GM12878 (cell line): ENCODE results near the gene ESRP2. TPM values are rescaled to one million over a fixed set of nuclear protein-coding genes. Genes with fewer than 3 reads are reported as not detected.

Experiments used
- ATAC-seq: fragments of 200-7000 bp; cut with Tn5 transposase; 3 replicates; pipeline ENCODE4 v1.9.1; 2020; ENCODE audit warnings: mild to moderate bottlenecking, moderate library complexity
- BruUV-seq: library from RNA; stranded (reverse); fragments of 400-500 nt; replicated peaks from 2 replicates; lab custom pipeline; 2021; lab: Mats Ljungman, UMichigan
- CTCF ChIA-PET: fragments of 300-600 bp; sonication (Branson Sonifier 250); formaldehyde crosslinking; extraction: SDS; loops from one replicate; lab custom pipeline; 2021; ENCODE audit warnings: inconsistent platforms; lab: Yijun Ruan, JAX
- POLR2A ChIA-PET: fragments of 350-600 bp; formaldehyde crosslinking; extraction: SDS; loops from one replicate; lab custom pipeline; 2021; ENCODE audit warnings: inconsistent platforms; lab: Charles Lee
- RAD21 ChIA-PET: fragments of 300-600 bp; sonication (Branson Sonifier 250); formaldehyde crosslinking; loops from one replicate; lab custom pipeline; 2023; ENCODE audit warnings: antibody characterized with exemption; ENCODE audit not compliant: unreplicated experiment; lab: Charles Lee
- SMC1A ChIA-PET: fragments of 300-600 bp; sonication (Branson Sonifier 250); formaldehyde crosslinking; loops from one replicate; lab custom pipeline; 2023; ENCODE audit not compliant: unreplicated experiment, uncharacterized antibody; lab: Charles Lee
- DNase-seq: peaks from one replicate; pipeline ENCODE4 v3.0.0-alpha.2; 2011; ENCODE audit warnings: low read depth, low spot score
- FAIRE-seq: peaks from 3 replicates; lab custom pipeline; 2011; peaks lifted over from hg19 to GRCh38; lab: Jason Lieb, UNC
- H2AFZ ChIP-seq: 2 replicates; pipeline ENCODE4 v1.6.0; 2011; ENCODE audit warnings: low read depth, low read length, control low read depth; ENCODE audit not compliant: control insufficient read depth
- H3K27ac ChIP-seq: 2 replicates; pipeline ENCODE4 v1.5.1; 2011; ENCODE audit warnings: control low read depth; ENCODE audit not compliant: control insufficient read depth, insufficient read depth
- H3K27me3 ChIP-seq, 2 experiments: replicated peaks in 1 of 2; 2 replicates each; pipeline versions ENCODE4 v1.6.0 to v1.6.1; 2011; ENCODE audit warnings: low read length in 1 of 2; ENCODE audit not compliant: control insufficient read depth in 2 of 2, insufficient read depth in 2 of 2
- H3K36me3 ChIP-seq, 2 experiments: 2 replicates each; pipeline ENCODE4 v1.5.1; 2011; ENCODE audit warnings: low read length in 1 of 2; ENCODE audit not compliant: control insufficient read depth in 2 of 2, insufficient read depth in 2 of 2
- H3K4me1 ChIP-seq: 2 replicates; pipeline ENCODE4 v1.6.1; 2011; ENCODE audit warnings: mild to moderate bottlenecking, low read length, moderate library complexity, mixed read lengths; ENCODE audit not compliant: control insufficient read depth, insufficient read depth
- H3K4me2 ChIP-seq: 2 replicates; pipeline ENCODE4 v1.6.0; 2011; ENCODE audit warnings: control low read depth; ENCODE audit not compliant: control insufficient read depth, insufficient read depth
- H3K4me3 ChIP-seq: fragments of 200-600 bp; sonication (generic); 2 replicates; pipeline ENCODE4 v1.5.1; 2016
- H3K79me2 ChIP-seq: 2 replicates; pipeline ENCODE4 v1.6.0; 2011; ENCODE audit warnings: low read length; ENCODE audit not compliant: control insufficient read depth, insufficient read depth
- H3K9ac ChIP-seq: 2 replicates; pipeline ENCODE4 v1.8.0; 2011; ENCODE audit warnings: low read length, control low read depth, mixed read lengths; ENCODE audit not compliant: control insufficient read depth, insufficient read depth
- H3K9me3 ChIP-seq: replicated peaks from 3 replicates; pipeline ENCODE4 v1.5.1; 2011; ENCODE audit warnings: mild to moderate bottlenecking, low read length; ENCODE audit not compliant: control insufficient read depth, insufficient read depth
- H4K20me1 ChIP-seq: 2 replicates; pipeline ENCODE4 v1.6.0; 2011; ENCODE audit not compliant: control insufficient read depth, insufficient read depth
- ATF2 ChIP-seq: IDR thresholded peaks from 2 replicates; pipeline ENCODE4 v1.6.1; 2012; ENCODE audit warnings: low read length, inconsistent platforms
- BRCA1 ChIP-seq: IDR thresholded peaks from 2 replicates; pipeline ENCODE4 v1.6.1; 2011; ENCODE audit warnings: low read depth, low read length, improper control_type of control experiment
- CEBPB ChIP-seq, 2 experiments: fragments of 150-350 bp in 1 of 2; IDR thresholded peaks; 2 replicates each; pipeline ENCODE4 v1.6.1; 2012 to 2014; ENCODE audit warnings: low read depth in 2 of 2, low read length in 2 of 2, borderline replicate concordance in 1 of 2, inconsistent platforms in 1 of 2
- JUND ChIP-seq: IDR thresholded peaks from 2 replicates; pipeline ENCODE4 v1.6.1; 2012; ENCODE audit warnings: low read depth, mild to moderate bottlenecking, low read length, improper control_type of control experiment, moderate library complexity
- MTA2 ChIP-seq: fragments of 450-650 bp; IDR thresholded peaks from 2 replicates; pipeline ENCODE4 v1.6.1; 2016; ENCODE audit warnings: low read depth, mild to moderate bottlenecking, moderate library complexity
- MTA3 ChIP-seq: IDR thresholded peaks from 2 replicates; pipeline ENCODE4 v1.6.1; 2012; ENCODE audit warnings: low read length, inconsistent platforms, borderline replicate concordance
- MXI1 ChIP-seq: fragments of 150-350 bp; IDR thresholded peaks from 2 replicates; pipeline ENCODE4 v1.6.1; 2011; ENCODE audit warnings: low read depth, mild to moderate bottlenecking, inconsistent platforms, low read length, improper control_type of control experiment
- POU2F2 ChIP-seq: IDR thresholded peaks from 3 replicates; pipeline ENCODE4 v1.6.1; 2011; ENCODE audit warnings: low read depth, mild to moderate bottlenecking, low read length, borderline replicate concordance
- RAD51 ChIP-seq: fragments of 450-650 bp; IDR thresholded peaks from 2 replicates; pipeline ENCODE4 v1.6.1; 2016; ENCODE audit warnings: moderate library complexity, mild to moderate bottlenecking, inconsistent platforms
- RUNX3 ChIP-seq: IDR thresholded peaks from 2 replicates; pipeline ENCODE4 v1.6.1; 2012; ENCODE audit warnings: low read length, inconsistent platforms
- STAT1 ChIP-seq: fragments of 450-650 bp; conservative IDR thresholded peaks from 2 replicates; pipeline ENCODE4 v1.6.1; 2014; ENCODE audit warnings: antibody characterized with exemption, mild to moderate bottlenecking
- TAF1 ChIP-seq: IDR thresholded peaks from 2 replicates; pipeline ENCODE4 v1.6.1; 2011; ENCODE audit warnings: mild to moderate bottlenecking, low read depth, low read length, borderline replicate concordance
- TARDBP ChIP-seq: IDR thresholded peaks from 2 replicates; pipeline ENCODE4 v1.6.1; 2016; ENCODE audit warnings: borderline replicate concordance
- WGBS: methylation state at CpG from one replicate; pipeline ENCODE4 v1.1.6; 2016; ENCODE audit warnings: low lambda C conversion rate; ENCODE audit not compliant: insufficient replicate concordance, insufficient coverage; ENCODE audit errors: missing lambda C conversion rate; 5-methylcytosine and 5-hydroxymethylcytosine counted together
- in situ Hi-C: fragments of 300-500 bp; cut with MboI; formaldehyde crosslinking; loops from 9 replicates; pipeline ENCODE4 v1.14.3; 2018; ENCODE audit warnings: mixed read lengths
- intact Hi-C: fragments of 100-400 bp; cut with micrococcal nuclease; formaldehyde crosslinking; loops from one replicate; pipeline ENCODE4 v1.14.2; 2022; ENCODE audit not compliant: unreplicated experiment
- polyA plus RNA-seq, 11 experiments: library from polyadenylated mRNA; depleted of rRNA in 4 of 11; unstranded in 6 of 11; stranded (reverse) in 5 of 11; fragments of >200 nt; fragmentation: Nextera tagmentation in 4 of 11; fragmentation: Illumina TruSeq in 1 of 11; extraction: Ambion mirVana in 4 of 11; extraction: Trizol in 1 of 11; gene quantifications; 1 replicate in 1 of 11; 2 replicates in 10 of 11; pipeline versions ENCODE4 v1.2.1 to v1.2.3, GENCODE V29; 2011 to 2016; ENCODE audit warnings: inconsistent platforms in 2 of 11, missing spikeins in 2 of 11, low read depth in 1 of 11
- total RNA-seq, 4 experiments: library from RNA; depleted of rRNA in 3 of 4; stranded (reverse); fragments of >200 nt in 3 of 4; fragmentation: Illumina TruSeq in 1 of 4; extraction: Trizol in 1 of 4; gene quantifications; 2 replicates each; pipeline versions ENCODE4 v1.2.1 to v1.2.3, GENCODE V29; 2013 to 2021
- TF ChIP-seq, protein P1 (sequence below): fragments of 450-650 bp; IDR thresholded peaks from 2 replicates; pipeline ENCODE4 v1.6.1; 2014; ENCODE audit warnings: mild to moderate bottlenecking

Gene ESRP2
- total and polyA plus RNA-seq, 10 of the 15 experiments (the other 5 are each of a cell fraction or from before 2014, with no cell fraction given) = 0.04 to 0.64 (median 0.08) TPM; not detected in 3

- intact Hi-C loops (no loop called here), in situ Hi-C loops (no loop called here)
- DNase-seq (no peak), FAIRE-seq (no peak), ATAC-seq (no peak)
- ChIA-PET SMC1A (interaction anchor here (1.2 to 16.5 kb wide), 3 partner anchors 10 to 48 kb away, joined by 3 to 253 read pairs (median 3); partner anchors contain the start of gene SLC7A6), POLR2A (interaction anchor here (0.7 to 1.8 kb wide), 2 partner anchors 16 to 18 kb away, joined by 3 to 5 read pairs; partner anchors contain the start of gene SLC7A6), RAD21 (interaction anchor here (1.4 kb wide), 1 partner anchor 9 kb away, joined by 3 read pairs; no protein-coding TSS in a partner anchor), CTCF (interaction anchor here (1.1 to 3.5 kb wide), 2 partner anchors 17 to 49 kb away, joined by 3 to 25 read pairs; partner anchors contain the start of gene SLC7A6)
- BruUV-seq = no TSS peak
- Histone ChIP-seq H3K4me1 (peaks cover 38% of the 10 kb centered on the region), H3K9ac (no peak overlapping the region), H3K27ac (no peak overlapping the region), H3K27me3 (no peaks in the 10 kb centered on the region), H2AFZ (no peak overlapping the region), H3K79me2 (peaks cover 34% of the 10 kb centered on the region), H3K4me3 (no peak overlapping the region), H3K4me2 (no peak overlapping the region), H4K20me1 (no peaks in the 10 kb centered on the region), H3K9me3 (no peaks in the 10 kb centered on the region), H3K36me3 (peaks cover 5 to 7% of the 10 kb centered on the region in 2 experiments)
- 86% methylated on average over 13 of the region's 13 CpGs for WGBS
- TF ChIP-seq RAD51 = no peak
- TF ChIP-seq, protein P1, sequence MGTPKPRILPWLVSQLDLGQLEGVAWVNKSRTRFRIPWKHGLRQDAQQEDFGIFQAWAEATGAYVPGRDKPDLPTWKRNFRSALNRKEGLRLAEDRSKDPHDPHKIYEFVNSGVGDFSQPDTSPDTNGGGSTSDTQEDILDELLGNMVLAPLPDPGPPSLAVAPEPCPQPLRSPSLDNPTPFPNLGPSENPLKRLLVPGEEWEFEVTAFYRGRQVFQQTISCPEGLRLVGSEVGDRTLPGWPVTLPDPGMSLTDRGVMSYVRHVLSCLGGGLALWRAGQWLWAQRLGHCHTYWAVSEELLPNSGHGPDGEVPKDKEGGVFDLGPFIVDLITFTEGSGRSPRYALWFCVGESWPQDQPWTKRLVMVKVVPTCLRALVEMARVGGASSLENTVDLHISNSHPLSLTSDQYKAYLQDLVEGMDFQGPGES = no peak
- no peak for TF ChIP-seq MTA3
- TF ChIP-seq ATF2 = no peak
- TF ChIP-seq JUND = no peak
- no peak for TF ChIP-seq TAF1
- TF ChIP-seq STAT1 = no peak
- TF ChIP-seq BRCA1 = no peak
- no peak for TF ChIP-seq MXI1
- no peak for TF ChIP-seq RUNX3
- no peak for TF ChIP-seq MTA2
- no peak for TF ChIP-seq CEBPB (IDR thresholded peaks at IDR 0.05; ENCODE audit: borderline replicate concordance in 1 of 2, low read depth in 2 of 2, low read length in 2 of 2)
- no peak for TF ChIP-seq POU2F2
- TF ChIP-seq TARDBP = no peak
Measured at GRCh38 chr16:68279726-68280558, 44.0 kb upstream of the ESRP2 start.
